ENCODE measurements around the gene USP20.

USP20 gene

GRCh38 chr9:129823542-129823934 is 11.7 kb upstream of the USP20 start:
- DNase-seq (ENCODE audit: low read depth in 2 of 2) = no peak

GRCh38 chr9:129823935-129824601 is 11.2 kb upstream of the USP20 start, which contains the start of gene TOR1A:
TOR1A (minus strand) TSS chr9:129824136; CDS start chr9:129824085, 51 bp downstream.
- peak; percentile 74 to 84 for DNase-seq (ENCODE audit: low read depth in 2 of 2)

GRCh38 chr9:129826344-129826743 is 8.9 kb upstream of the USP20 start:
- DNase-seq (ENCODE audit: low read depth in 2 of 2) = no peak

GRCh38 chr9:129826759-129827158 is 8.5 kb upstream of the USP20 start:
- no peak for DNase-seq (ENCODE audit: low read depth in 2 of 2)

- no peak for DNase-seq (ENCODE audit: low read depth in 2 of 2)
Observed at GRCh38 chr9:129828051-129828450, 7.2 kb upstream of the USP20 start.

- no peak for DNase-seq (ENCODE audit: low read depth in 2 of 2)
Observed at GRCh38 chr9:129828969-129829368, 6.3 kb upstream of the USP20 start.

- DNase-seq (ENCODE audit: low read depth in 2 of 2) = no peak
Observed at GRCh38 chr9:129832982-129833381, 2.3 kb upstream of the USP20 start.

GRCh38 chr9:129834489-129835127 is 650 bp upstream of the USP20 start:
- peak in 1 of 2 donors; percentile 21 for DNase-seq (ENCODE audit: low read depth in 2 of 2)

GRCh38 chr9:129835860-129836223 is 584 bp downstream of the USP20 start:
- DNase-seq (ENCODE audit: low read depth in 2 of 2) = no peak

- DNase-seq (ENCODE audit: low read depth in 2 of 2) = peak in 1 of 2 donors; percentile 27
Observed at GRCh38 chr9:129836311-129837007, 1.2 kb downstream of the USP20 start.

- DNase-seq (ENCODE audit: low read depth in 2 of 2) = no peak
Observed at GRCh38 chr9:129838707-129839259, 3.5 kb downstream of the USP20 start.

GRCh38 chr9:129839324-129840023 is 4.2 kb downstream of the USP20 start:
- no peak for DNase-seq (ENCODE audit: low read depth in 2 of 2)

- DNase-seq (ENCODE audit: low read depth in 2 of 2) = no peak
Observed at GRCh38 chr9:129840034-129840433, 4.8 kb downstream of the USP20 start.

- DNase-seq (ENCODE audit: low read depth in 2 of 2) = no peak
Observed at GRCh38 chr9:129841071-129841470, 5.8 kb downstream of the USP20 start.

- DNase-seq (ENCODE audit: low read depth in 2 of 2) = no peak
Observed at GRCh38 chr9:129845373-129845772, 10.1 kb downstream of the USP20 start.

- DNase-seq (ENCODE audit: low read depth in 2 of 2) = no peak
Observed at GRCh38 chr9:129848712-129849441, 13.6 kb downstream of the USP20 start.

- no peak for DNase-seq (ENCODE audit: low read depth in 2 of 2)
Observed at GRCh38 chr9:129849901-129850300, 14.6 kb downstream of the USP20 start.

GRCh38 chr9:129850821-129851550 is 15.7 kb downstream of the USP20 start:
- no peak for DNase-seq (ENCODE audit: low read depth in 2 of 2)

- no peak for DNase-seq (ENCODE audit: low read depth in 2 of 2)
Observed at GRCh38 chr9:129851821-129852220, 16.6 kb downstream of the USP20 start.

- no peak for DNase-seq (ENCODE audit: low read depth in 2 of 2)
Observed at GRCh38 chr9:129852579-129852978, 17.3 kb downstream of the USP20 start.

- DNase-seq (ENCODE audit: low read depth in 2 of 2) = no peak
Observed at GRCh38 chr9:129853614-129854013, 18.4 kb downstream of the USP20 start.
